GM21360 (cell line): Measurements from ENCODE around the gene KMT2B.
"Not testable (repeated sequence)": the region's sequence is repeated elsewhere in the genome, so short reads cannot be mapped to it uniquely, and the experiment has no call there.

ENCODE experiments used
- ATAC-seq: cut with Tn5 transposase; IDR thresholded peaks from one replicate; pipeline ENCODE4 v1.9.1; 2021; ENCODE audit warnings: mild to moderate bottlenecking, moderate library complexity; ENCODE audit not compliant: unreplicated experiment

The KMT2B gene

DNA sequence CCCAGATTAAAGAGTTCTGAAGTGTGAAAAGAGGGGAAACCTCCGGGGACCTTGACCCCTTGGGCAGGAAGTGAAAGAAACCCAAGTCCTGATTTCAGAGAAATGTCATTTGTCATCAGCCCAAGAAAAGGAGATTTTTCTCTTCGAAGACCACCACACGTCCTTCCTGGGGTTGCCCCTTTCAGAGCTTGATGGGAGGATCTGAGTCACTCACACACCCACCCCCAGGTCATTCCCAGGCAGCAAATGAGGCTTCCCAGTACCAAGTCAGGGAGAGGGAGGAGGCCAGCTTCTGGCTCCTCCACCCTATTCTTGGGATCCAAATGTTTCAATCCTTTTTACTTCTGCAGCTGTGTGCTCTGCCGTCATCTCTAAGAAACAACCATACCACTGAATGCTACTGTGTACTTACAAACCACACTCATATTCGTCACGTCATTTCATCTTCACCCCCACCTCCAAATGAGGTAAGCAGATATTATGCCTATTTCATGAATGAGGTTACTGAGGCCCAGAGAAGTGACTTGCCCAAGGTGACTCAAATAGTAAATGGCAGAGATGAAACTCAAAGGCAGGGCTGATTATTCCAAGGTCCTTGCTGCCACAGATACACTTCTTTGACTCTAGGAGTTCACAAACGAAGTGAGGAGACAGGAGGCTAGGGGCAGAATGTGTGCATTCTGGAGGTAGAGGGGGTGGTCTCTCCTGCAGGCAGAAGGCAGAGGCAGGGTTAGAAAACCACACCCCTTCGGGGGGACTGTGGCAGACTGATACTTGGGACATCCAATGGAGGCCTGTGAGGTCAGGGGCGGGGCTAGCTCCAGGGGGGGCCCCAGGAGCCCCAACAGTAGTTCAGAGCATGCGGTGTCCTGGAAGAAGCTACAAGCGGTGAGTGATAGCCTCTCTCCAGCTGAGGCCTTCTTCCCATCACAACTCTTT is 5.0 kb upstream of the KMT2B start:
- ATAC-seq = no peak

DNA sequence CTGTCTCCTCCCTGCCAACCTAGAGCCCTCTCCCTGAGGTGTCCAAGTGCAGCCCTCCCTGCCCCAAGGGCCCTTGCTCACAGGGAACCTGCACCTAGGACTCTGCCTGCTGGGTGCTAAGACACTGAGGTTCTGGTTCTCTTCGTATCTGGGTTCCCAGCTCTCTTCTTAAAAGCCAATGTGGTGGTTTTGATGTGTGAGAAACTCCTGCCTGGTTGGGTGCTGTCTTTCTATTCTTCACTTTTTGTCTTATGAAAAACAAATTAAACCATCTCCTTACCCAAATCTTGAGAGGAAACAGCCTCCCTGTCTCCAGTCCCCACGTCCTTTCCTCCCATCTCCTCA is 4.3 kb upstream of the KMT2B start:
- ATAC-seq = no peak

DNA sequence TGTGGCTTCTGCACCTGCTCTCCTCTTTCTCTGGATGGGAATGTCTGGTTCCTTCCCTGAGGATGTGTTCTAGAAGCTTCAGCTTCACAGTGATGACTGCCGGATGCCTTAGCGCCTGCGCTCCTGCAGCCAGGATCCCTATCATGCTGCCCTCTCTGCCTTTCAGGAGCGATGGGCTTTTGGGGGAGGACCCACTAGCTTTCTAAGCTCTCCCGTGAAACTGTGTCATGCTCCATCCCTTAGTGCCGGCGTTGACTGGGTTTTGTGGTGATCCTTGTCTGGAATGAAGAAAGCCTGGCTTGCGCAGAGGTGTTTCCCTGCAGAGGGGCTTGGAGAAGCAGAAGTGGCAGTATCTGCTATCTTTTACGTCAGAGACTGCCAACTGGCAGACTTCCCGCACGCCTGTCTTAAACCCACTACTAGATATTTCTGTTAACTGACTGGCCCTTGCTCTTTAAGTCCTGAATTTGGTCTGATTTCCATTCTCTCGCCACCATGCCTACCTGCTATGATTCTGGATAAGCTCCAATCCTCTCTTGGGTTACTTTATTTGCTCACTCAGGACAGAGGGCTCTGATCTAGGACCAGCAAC is 3.8 kb upstream of the KMT2B start:
- ATAC-seq = no peak

DNA sequence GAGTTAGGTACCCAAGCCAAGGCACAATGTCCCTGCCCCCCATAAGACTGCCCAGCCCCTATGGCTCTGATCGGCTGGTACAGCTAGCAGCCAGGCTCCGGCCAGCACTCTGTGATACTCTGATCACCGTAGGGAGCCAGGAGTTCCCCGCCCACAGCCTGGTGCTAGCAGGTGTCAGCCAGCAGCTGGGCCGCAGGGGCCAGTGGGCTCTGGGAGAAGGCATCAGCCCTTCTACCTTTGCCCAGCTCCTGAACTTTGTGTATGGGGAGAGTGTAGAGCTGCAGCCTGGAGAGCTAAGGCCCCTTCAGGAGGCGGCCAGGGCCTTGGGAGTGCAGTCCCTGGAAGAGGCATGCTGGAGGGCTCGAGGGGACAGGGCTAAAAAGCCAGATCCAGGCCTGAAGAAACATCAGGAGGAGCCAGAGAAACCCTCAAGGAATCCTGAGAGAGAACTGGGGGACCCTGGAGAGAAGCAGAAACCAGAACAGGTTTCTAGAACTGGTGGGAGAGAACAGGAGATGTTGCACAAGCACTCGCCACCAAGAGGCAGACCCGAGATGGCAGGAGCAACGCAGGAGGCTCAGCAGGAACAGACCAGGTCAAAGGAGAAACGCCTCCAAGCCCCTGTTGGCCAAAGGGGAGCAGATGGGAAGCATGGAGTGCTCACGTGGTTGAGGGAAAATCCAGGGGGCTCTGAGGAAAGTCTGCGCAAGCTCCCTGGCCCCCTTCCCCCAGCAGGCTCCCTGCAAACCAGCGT is 3.0 kb upstream of the KMT2B start:
- no peak for ATAC-seq

DNA sequence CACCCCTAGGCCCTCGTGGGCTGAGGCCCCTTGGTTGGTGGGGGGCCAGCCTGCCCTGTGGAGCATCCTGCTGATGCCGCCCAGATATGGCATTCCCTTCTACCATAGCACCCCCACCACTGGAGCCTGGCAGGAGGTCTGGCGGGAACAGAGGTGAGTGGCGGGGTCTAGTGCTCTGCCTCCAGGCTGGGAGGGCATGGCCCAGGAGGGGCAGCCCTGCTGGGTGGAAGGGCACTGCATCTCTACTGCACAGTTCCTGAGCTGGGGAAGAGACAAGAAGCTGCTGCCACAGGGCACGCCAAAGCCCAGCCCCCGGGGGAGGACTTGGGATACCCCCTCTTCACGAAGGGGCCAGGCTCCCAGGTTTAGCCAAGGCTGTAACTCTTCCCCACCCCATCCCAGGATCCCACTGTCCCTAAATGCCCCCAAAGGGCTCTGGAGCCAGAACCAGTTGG is 2.4 kb upstream of the KMT2B start:
- ATAC-seq = no peak

DNA sequence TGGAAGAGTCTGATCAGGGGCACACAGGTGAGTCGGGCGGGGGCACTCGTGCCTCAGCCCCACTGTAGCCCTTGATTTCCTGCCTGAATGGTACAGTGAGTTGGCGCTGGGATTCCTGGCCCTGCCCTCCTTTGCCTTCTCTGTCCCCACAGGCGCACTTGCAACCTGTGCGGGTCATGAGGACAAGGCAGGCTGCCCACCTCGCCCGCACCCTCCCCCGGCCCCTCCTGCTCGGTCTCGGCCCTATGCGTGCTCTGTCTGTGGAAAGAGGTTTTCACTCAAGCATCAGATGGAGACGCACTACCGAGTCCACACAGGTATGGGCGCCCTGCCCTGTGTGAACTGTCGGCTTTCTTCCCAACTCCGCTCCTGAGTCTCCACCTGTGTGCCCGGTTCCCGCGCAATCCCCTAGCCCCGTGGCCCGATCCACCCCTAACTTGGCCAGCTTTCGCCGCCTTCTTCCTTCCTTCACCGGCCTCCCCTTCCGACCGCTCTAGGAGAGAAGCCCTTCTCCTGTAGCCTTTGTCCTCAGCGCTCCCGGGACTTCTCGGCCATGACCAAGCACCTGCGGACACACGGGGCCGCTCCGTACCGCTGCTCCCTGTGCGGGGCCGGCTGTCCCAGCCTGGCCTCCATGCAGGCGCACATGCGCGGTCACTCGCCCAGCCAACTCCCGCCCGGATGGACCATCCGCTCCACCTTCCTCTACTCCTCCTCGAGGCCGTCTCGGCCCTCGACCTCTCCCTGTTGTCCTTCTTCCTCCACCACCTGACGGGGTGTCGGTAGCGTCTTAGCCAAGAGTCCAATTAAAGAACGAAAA is 1.6 kb upstream of the KMT2B start:
- peak; percentile 4 for ATAC-seq

DNA sequence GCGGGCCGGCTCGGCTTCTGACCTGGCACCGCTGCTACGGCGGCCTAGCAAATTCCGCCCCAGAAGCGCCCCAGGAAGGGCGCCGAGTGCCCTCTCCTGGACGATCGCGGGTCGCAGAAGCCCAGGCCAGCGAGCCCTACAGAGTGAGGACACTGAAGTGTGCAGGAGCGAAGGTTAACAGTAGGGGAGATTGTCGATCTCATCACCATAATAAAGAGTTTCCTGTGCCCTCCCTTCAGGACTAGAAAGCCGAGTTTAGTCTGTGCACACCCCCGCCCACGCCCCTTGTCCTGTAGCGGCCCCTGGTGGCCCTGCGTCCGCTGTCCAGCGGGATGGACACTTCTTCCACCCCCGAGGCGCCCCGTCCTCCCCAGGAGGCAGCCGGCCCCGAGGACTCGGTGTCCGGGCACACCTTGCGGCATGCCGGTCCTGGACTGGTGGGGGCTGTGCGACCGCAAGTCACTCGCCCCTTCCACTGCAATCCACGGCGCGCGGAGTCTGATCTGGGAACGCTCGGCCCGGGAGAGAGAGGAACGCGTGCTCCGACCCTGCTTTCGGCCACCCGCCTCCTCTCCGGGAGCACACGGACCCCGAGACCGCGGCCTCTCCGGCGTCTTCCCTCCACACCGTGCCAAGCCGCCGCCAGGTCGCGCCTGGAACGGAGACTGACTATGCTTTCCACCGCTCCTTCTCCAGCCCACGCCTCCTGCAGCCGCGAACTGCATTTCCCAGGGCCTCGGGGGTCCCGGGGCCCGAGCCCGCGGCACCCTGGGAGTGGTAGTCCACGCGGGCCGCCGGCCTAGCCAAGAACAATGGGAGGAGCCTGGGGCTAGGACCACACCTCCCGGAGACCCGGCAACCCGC is 770 bp upstream of the KMT2B start:
- peak; percentile 43 for ATAC-seq

DNA sequence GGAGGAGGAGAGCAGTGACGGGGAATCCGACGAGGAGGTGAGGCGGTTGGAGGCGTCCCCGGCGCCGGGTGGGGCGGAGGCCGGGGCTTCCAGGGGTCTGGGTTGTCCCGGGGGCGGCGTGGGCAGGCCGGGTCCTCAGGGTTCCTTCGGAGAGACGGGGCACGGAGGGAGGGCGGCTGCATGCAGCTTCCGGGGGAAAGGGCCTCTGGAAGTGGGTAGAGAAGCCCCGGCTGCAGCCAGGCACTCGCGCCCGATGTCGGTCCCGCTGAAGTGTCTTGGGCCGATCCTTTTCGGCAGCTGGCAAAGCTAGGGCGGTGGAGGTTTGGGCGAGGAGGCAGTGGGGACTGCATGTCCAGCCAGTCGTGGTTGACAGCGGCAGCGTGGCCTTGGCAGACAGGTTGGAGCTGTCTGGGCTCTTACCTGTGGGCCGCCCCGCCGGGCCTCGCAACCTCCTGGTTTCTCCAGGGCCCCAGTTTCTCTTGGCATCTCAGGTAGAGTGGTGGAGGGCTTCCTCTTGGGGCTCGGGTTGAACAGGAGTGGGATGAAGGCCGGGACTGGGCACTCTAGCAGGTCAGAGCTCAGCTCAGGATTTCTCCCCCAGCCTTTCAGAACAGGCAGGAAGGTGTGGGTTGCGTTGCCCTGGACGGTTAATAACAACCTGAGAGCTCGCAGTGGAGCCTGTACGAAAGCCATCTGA is 690 bp downstream of the KMT2B start:
- ATAC-seq = peak; percentile 1

DNA sequence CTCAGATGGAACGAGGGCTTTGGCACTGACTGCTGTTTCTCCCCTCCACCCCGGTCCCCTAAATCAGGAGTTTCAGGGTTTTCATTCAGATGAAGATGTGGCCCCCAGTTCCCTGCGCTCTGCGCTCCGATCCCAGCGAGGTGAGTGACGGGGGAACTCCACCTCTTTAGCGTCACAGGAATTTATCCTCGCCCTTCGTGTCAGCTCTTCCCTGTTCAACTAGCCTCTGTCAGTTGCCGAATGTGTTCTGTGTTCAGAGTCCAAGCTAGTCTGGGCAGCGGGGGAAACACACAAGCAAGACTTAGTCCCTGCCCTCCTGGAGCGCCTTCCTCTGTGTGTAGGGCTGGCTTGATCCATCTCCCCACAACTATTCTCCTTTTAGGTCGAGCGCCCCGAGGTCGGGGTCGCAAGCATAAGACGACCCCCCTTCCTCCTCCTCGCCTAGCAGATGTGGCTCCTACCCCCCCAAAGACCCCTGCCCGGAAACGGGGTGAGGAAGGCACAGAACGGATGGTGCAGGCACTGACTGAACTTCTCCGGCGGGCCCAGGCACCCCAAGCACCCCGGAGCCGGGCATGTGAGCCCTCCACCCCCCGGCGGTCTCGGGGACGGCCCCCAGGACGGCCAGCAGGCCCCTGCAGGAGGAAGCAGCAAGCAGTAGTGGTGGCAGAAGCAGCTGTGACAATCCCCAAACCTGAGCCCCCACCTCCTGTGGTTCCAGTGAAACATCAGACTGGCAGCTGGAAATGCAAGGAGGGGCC is 1.8 kb downstream of the KMT2B start:
- ATAC-seq = no peak

DNA sequence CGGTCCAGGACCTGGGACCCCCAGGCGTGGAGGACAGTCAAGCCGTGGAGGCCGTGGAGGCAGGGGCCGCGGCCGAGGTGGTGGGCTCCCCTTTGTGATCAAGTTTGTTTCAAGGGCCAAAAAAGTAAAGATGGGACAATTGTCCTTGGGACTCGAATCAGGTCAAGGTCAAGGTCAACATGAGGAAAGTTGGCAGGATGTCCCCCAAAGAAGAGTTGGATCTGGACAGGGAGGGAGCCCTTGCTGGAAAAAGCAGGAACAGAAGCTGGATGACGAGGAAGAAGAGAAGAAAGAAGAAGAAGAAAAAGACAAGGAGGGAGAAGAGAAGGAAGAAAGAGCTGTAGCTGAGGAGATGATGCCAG is 2.3 kb downstream of the KMT2B start:
- ATAC-seq = no peak

DNA sequence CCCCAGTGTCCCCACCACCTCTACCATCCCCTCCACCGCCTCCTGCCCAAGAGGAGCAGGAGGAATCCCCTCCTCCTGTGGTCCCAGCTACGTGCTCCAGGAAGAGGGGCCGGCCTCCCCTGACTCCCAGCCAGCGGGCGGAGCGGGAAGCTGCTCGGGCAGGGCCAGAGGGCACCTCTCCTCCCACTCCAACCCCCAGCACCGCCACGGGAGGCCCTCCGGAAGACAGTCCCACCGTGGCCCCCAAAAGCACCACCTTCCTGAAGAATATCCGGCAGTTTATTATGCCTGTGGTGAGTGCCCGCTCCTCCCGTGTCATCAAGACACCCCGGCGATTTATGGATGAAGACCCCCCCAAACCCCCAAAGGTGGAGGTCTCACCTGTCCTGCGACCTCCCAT is 2.8 kb downstream of the KMT2B start:
- ATAC-seq = no peak

DNA sequence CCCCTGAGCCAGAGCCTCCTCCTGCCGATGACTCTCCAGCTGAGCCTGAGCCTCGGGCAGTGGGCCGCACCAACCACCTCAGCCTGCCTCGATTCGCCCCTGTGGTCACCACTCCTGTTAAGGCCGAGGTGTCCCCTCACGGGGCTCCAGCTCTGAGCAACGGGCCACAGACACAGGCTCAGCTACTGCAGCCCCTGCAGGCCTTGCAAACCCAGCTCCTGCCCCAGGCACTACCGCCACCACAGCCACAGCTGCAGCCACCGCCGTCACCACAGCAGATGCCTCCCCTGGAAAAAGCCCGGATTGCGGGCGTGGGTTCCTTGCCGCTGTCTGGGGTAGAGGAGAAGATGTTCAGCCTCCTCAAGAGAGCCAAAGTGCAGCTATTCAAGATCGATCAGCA is 3.6 kb downstream of the KMT2B start:
- no peak for ATAC-seq

DNA sequence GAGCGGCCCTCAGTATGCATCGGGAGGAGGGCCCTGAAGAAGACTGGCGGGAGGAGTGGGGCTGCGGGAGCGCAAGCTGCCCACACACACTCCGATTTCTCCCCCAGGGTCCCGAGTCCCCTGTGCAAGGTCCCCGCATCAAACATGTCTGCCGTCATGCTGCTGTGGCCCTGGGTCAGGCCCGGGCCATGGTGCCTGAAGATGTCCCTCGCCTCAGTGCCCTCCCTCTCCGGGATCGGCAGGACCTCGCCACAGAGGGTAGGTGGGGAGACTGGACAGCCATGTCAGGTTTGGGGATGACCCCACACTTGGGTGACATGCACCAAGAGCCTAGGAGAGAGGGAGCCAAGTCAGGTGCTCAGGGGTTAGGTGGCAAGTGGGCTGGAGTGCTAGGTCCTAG is 4.7 kb downstream of the KMT2B start:
- no peak for ATAC-seq

DNA sequence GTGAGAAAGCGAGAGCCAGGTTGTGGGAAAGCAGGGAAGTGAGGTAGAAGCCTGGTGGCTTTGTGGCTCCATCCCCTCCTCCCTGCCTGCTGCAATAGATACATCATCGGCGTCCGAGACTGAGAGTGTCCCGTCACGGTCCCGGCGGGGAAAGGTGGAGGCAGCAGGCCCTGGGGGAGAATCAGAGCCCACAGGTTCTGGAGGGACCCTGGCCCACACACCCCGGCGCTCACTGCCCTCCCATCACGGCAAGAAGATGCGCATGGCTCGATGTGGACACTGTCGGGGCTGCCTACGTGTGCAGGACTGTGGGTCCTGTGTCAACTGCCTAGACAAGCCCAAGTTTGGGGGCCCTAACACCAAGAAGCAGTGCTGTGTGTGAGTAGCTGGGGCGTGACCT is 5.1 kb downstream of the KMT2B start:
- ATAC-seq = no peak

DNA sequence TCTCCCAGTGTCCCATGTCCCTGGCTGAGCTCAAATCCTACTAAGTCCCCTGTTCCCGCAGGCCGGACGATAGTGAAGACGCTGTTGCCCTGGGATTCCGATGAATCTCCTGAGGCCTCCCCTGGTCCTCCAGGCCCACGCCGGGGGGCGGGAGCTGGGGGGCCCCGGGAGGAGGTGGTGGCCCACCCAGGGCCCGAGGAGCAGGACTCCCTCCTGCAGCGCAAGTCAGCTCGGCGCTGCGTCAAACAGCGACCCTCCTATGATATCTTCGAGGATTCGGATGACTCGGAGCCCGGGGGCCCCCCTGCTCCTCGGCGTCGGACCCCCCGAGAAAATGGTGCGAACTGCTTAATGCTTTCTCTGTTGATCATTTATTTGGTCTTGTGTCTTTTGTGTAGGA is 5.9 kb downstream of the KMT2B start:
- ATAC-seq = no peak

DNA sequence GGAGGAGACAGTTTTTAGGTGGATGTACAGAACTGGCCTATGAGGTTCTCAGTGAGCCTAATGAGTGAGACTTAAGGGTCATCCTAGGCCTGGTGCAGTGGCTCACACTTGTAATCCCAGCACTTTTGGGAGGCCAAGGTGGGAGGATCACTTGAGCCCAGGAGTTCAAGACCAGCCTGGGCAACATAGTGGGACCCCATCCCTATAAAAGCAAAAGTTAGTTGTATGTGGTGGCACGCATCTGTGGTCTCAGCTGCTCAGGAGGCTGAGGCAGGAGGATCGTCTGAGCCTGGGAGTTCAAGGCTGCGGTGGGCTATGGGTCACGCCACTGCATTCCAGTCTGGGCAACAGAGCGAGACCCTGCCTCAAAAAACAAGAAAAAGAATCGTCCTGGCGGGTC is 6.3 kb downstream of the KMT2B start:
- ATAC-seq = not testable (repeated sequence)

DNA sequence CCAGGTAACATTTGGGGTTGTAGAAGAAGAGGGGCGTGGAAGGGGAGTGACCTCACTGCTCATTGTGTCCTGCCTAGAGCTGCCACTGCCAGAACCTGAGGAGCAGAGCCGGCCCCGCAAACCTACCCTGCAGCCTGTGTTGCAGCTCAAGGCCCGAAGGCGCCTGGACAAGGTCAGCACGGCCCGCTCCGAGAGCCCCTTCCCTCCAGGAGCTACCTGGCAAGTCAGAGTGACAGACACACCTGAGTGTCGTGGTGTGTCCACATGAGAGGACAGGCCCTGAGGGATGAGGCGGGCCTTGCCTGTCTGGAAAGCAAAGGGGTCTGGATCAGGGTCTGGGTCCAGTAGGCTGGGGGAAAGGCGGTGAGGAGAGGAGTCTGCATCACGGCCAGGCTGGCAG is 6.8 kb downstream of the KMT2B start:
- ATAC-seq = no peak

DNA sequence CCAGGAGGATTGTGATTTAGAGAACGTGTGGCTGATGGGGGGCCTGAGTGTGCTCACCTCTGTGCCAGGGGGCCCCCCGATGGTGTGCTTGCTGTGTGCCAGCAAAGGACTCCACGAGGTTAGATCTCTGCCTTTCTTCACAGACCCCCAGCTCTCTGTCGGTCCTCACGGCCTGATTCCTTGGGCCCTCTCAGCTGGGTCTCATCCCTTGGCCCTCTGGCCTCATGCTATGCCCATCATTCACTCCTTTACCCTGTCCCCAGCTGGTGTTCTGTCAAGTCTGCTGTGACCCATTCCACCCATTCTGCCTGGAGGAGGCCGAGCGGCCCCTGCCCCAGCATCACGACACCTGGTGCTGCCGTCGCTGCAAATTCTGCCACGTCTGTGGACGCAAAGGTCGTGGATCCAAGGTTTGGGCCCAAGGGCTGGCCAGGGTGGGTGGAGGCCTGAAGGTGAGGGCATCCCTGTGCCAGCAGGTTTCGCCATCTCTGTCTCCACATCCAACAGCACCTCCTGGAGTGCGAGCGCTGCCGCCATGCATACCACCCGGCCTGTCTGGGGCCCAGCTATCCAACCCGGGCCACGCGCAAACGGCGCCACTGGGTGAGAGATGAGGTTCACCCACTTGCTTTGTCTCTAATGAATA is 7.5 kb downstream of the KMT2B start:
- no peak for ATAC-seq
